ENCODE data around the gene RNPEP. TPM values are rescaled to one million over a fixed set of nuclear protein-coding genes. Genes with fewer than 3 reads are reported as not detected.

Gene RNPEP
- total RNA-seq, 2 experiments from 2014 or later = 14.7 to 52.1 TPM

- H3K79me2 ChIP-seq (ENCODE audit: insufficient read depth, low read depth, low read length) = no peaks in the 10 kb centered on the region
- H3K9me2 ChIP-seq (ENCODE audit: insufficient read depth, low read length) = no peaks in the 10 kb centered on the region
- no peaks in the 10 kb centered on the region for H3K4me1 ChIP-seq (ENCODE audit: insufficient read depth, low read length, poor library complexity, severe bottlenecking)
- ChIA-PET POLR2A (interaction anchor here (0.7 kb wide), 2 partner anchors 209 to 728 kb away, joined by 3 to 4 read pairs; no protein-coding TSS in a partner anchor), CTCF (ENCODE audit: unreplicated experiment) (interaction anchor here (1.0 kb wide), 1 partner anchor 24 kb away, joined by 3 read pairs; the partner anchor contains the start of gene ELF3)
- TF ChIP-seq EZH2phosphoT487 (IDR thresholded peaks at IDR 0.05; ENCODE audit: borderline replicate concordance, low read depth, low read length) = no peak
- no peak for TF ChIP-seq CTCF (conservative IDR thresholded peaks at IDR 0.05; ENCODE audit: low read length)
- no peak overlapping the region for H3K4me2 ChIP-seq (ENCODE audit: low read length)
- H4K20me1 ChIP-seq (ENCODE audit: insufficient read depth, low read length) = no peaks in the 10 kb centered on the region
- intact Hi-C loops (cut with micrococcal nuclease; ENCODE audit: unreplicated experiment) = no loop called here
- H3K4me3 ChIP-seq (ENCODE audit: low read depth, low read length, poor library complexity, severe bottlenecking) = no peak overlapping the region
- H3K36me3 ChIP-seq (ENCODE audit: insufficient read depth, low read length) = no peaks in the 10 kb centered on the region
- H2AFZ ChIP-seq (ENCODE audit: low read length) = no peak overlapping the region
- DNase-seq (ENCODE audit: low spot score) = no peak
- H3K27ac ChIP-seq (ENCODE audit: low read depth, low read length, poor library complexity, severe bottlenecking) = no peak overlapping the region
- no TSS peak for BruUV-seq (replicated peaks)
- H3K9me3 ChIP-seq (ENCODE audit: low read length) = no peaks in the 10 kb centered on the region
These were observed 51.8 kb downstream of the RNPEP start for GRCh38 chr1:202034149-202034682.

- CTCF ChIA-PET (ENCODE audit: unreplicated experiment) = no interaction called here
- intact Hi-C loops (cut with micrococcal nuclease; ENCODE audit: unreplicated experiment) = no loop called here
- no peaks in the 10 kb centered on the region for H4K20me1 ChIP-seq (ENCODE audit: insufficient read depth, low read length)
- no peak overlapping the region for H3K4me3 ChIP-seq (ENCODE audit: low read depth, low read length, poor library complexity, severe bottlenecking)
- H3K36me3 ChIP-seq (ENCODE audit: insufficient read depth, low read length) = no peaks in the 10 kb centered on the region
- no peaks in the 10 kb centered on the region for H3K9me3 ChIP-seq (ENCODE audit: low read length)
- BruUV-seq (replicated peaks) = no TSS peak
- H3K9me2 ChIP-seq (ENCODE audit: insufficient read depth, low read length) = no peaks in the 10 kb centered on the region
- no peak overlapping the region for H3K4me2 ChIP-seq (ENCODE audit: low read length)
- H2AFZ ChIP-seq (ENCODE audit: low read length) = no peak overlapping the region
- H3K79me2 ChIP-seq (ENCODE audit: insufficient read depth, low read depth, low read length) = no peaks in the 10 kb centered on the region
- no peak for TF ChIP-seq EZH2phosphoT487 (IDR thresholded peaks at IDR 0.05; ENCODE audit: borderline replicate concordance, low read depth, low read length)
- no peak for TF ChIP-seq CTCF (conservative IDR thresholded peaks at IDR 0.05; ENCODE audit: low read length)
- POLR2A ChIA-PET = interaction anchor here (0.7 kb wide), 1 partner anchor 209 kb away, joined by 4 read pairs; no protein-coding TSS in a partner anchor
- no peaks in the 10 kb centered on the region for H3K4me1 ChIP-seq (ENCODE audit: insufficient read depth, low read length, poor library complexity, severe bottlenecking)
- DNase-seq (ENCODE audit: low spot score) = no peak
- H3K27ac ChIP-seq (ENCODE audit: low read depth, low read length, poor library complexity, severe bottlenecking) = no peak overlapping the region
These were observed 52.4 kb downstream of the RNPEP start for GRCh38 chr1:202034683-202035462.
